Urinary bladder (tissue), 4 donors: Measurements from ENCODE around the gene IL31. TPM values are rescaled to one million over a fixed set of nuclear protein-coding genes. Genes with fewer than 3 reads are reported as not detected.

Source experiments
- DNase-seq: peaks from one replicate; pipeline ENCODE4 v3.0.0-alpha.2; 2015; ENCODE audit errors: extremely low spot score
- H3K27ac ChIP-seq: one replicate; pipeline ENCODE4 v1.5.1; 2013; ENCODE audit warnings: low read depth, mild to moderate bottlenecking, moderate library complexity
- H3K36me3 ChIP-seq: one replicate; pipeline ENCODE4 v1.6.1; 2013; ENCODE audit warnings: mild to moderate bottlenecking, moderate library complexity; ENCODE audit not compliant: insufficient read depth
- H3K4me1 ChIP-seq: one replicate; pipeline ENCODE4 v1.6.1; 2013; ENCODE audit warnings: mild to moderate bottlenecking, moderate library complexity; ENCODE audit not compliant: insufficient read depth
- H3K4me3 ChIP-seq: one replicate; pipeline ENCODE4 v1.5.1; 2013; ENCODE audit warnings: low read depth, low read length
- WGBS: extraction: QIAGEN DNeasy Blood & Tissue Kit; methylation state at CpG from one replicate; pipeline ENCODE4 v1.1.7; 2013; 5-methylcytosine and 5-hydroxymethylcytosine counted together
- polyA plus RNA-seq: library from polyadenylated mRNA; stranded (reverse); fragments of 200-250 nt; gene quantifications from one replicate; pipeline ENCODE4 v1.2.3, GENCODE V29; 2013
- small RNA-seq: library from RNA; depleted of rRNA; stranded (forward); fragments of <200 nt; gene quantifications from one replicate; pipeline ENCODE3, GENCODE V24; 2014
- total RNA-seq: library from RNA; depleted of rRNA; stranded (reverse); fragments of >200 nt; gene quantifications from one replicate; pipeline ENCODE4 v1.2.3, GENCODE V29; 2014
- donor health status: healthy with polysubstance abuse.
- donor health status: healthy.

The IL31 gene
- total and polyA plus RNA-seq, 2 donors: not detected

GRCh38 chr12:122125452-122126341 is 48.3 kb downstream of the IL31 start:
- WGBS: 69% methylated on average over 13 of the region's 13 CpGs
- peaks cover 3% of the 10 kb centered on the region for H3K4me1 ChIP-seq
- H3K4me3 ChIP-seq: no peak overlapping the region
- peaks cover 1% of the 10 kb centered on the region for H3K36me3 ChIP-seq
- no peak for DNase-seq
- H3K27ac ChIP-seq: no peak overlapping the region

- Histone ChIP-seq H3K27ac (no peak overlapping the region), H3K4me3 (no peak overlapping the region), H3K4me1 (peaks cover 3% of the 10 kb centered on the region), H3K36me3 (peaks cover 1% of the 10 kb centered on the region)
- 84% methylated on average over 9 of the region's 14 CpGs for WGBS
- DNase-seq: no peak
Observed at GRCh38 chr12:122124370-122124769, 49.7 kb downstream of the IL31 start.

- peaks cover 3% of the 10 kb centered on the region for H3K4me1 ChIP-seq
- no peak overlapping the region for H3K27ac ChIP-seq
- DNase-seq: no peak
- H3K36me3 ChIP-seq: peaks cover 1% of the 10 kb centered on the region
- 77% methylated on average over 9 of the region's 9 CpGs for WGBS
- H3K4me3 ChIP-seq: no peak overlapping the region
Observed at GRCh38 chr12:122123761-122124145, 50.3 kb downstream of the IL31 start.

- no peak overlapping the region for H3K4me3 ChIP-seq
- peak; percentile 40 for DNase-seq
- peaks cover 1% of the 10 kb centered on the region for H3K36me3 ChIP-seq
- peaks cover 3% of the 10 kb centered on the region for H3K4me1 ChIP-seq
- WGBS: 15% methylated on average over 22 of the region's 22 CpGs
- no peak overlapping the region for H3K27ac ChIP-seq
Observed at GRCh38 chr12:122123051-122123760, 50.8 kb downstream of the IL31 start.

Small RNAs within 50 kb of the gene (small RNA-seq; reads per million reads assigned to genes)
- 0.95 reads per million, percentile 73 among the genes with 10 or more reads in this experiment for gene DIABLO

Other genes starting within 250 kb of the IL31 start
- 7.8 TPM for gene BCL7A, start 152.3 kb downstream of the IL31 start, total RNA-seq
- 9.1 TPM for gene BCL7A, start 152.3 kb downstream of the IL31 start, polyA plus RNA-seq
- 37.8 TPM for gene MLXIP, start 95.5 kb downstream of the IL31 start, total RNA-seq
- gene MLXIP, start 95.5 kb downstream of the IL31 start, polyA plus RNA-seq: 67.9 TPM
- not detected for gene LRRC43, start 8.9 kb upstream of the IL31 start, total RNA-seq
- 0.13 TPM for gene LRRC43, start 8.9 kb upstream of the IL31 start, polyA plus RNA-seq
- 0.16 TPM for gene B3GNT4, start 29.5 kb upstream of the IL31 start, total RNA-seq
- 0.57 TPM for gene B3GNT4, start 29.5 kb upstream of the IL31 start, polyA plus RNA-seq
- gene DIABLO, start 51.8 kb upstream of the IL31 start, total RNA-seq: 46.2 TPM
- gene DIABLO, start 51.8 kb upstream of the IL31 start, polyA plus RNA-seq: 52.0 TPM
- gene VPS33A, start 92.3 kb upstream of the IL31 start, total RNA-seq: 17.0 TPM
- gene VPS33A, start 92.3 kb upstream of the IL31 start, polyA plus RNA-seq: 12.4 TPM
- gene CLIP1, start 248.4 kb upstream of the IL31 start, total RNA-seq: 69.2 TPM
- gene CLIP1, start 248.4 kb upstream of the IL31 start, polyA plus RNA-seq: 53.4 TPM